GM12878 (cell line): ENCODE data around the gene SMIM14.

ENCODE experiments used
- EZH2 ChIP-seq: IDR thresholded peaks from 2 replicates; pipeline ENCODE4 v1.6.1; 2012; ENCODE audit warnings: low read depth, mild to moderate bottlenecking, control low read depth, inconsistent platforms, low read length, borderline replicate concordance; ENCODE audit not compliant: control insufficient read depth
- POLR2A ChIP-seq: IDR thresholded peaks from 2 replicates; pipeline ENCODE4 v1.6.1; 2011; ENCODE audit warnings: low read depth, mild to moderate bottlenecking, low read length
- SRF ChIP-seq, 2 experiments: IDR thresholded peaks; 2 replicates each; pipeline ENCODE4 v1.6.1; 2011; ENCODE audit warnings: low read depth in 2 of 2, low read length in 2 of 2, mild to moderate bottlenecking in 1 of 2, moderate library complexity in 1 of 2

DNA sequence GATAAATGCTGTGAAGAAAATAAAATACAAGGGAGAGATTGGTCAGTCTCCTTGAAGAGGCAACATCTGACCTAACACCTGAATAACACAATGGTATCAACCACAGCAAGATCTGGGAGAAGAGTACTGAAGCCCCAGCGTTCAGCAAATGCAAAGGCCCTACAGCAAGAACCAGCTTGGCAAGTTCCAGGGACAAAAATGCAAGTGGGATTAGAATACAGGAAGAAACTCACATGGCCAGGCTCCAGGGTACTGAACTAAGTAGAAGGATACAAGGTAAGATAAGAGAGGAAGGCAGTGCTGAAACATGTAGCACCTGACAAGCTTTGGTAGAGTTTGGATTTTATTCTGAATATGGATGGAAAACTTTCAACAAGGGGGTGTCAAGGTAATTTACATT is 3.6 kb downstream of the SMIM14 start:
- TF ChIP-seq SRF (IDR thresholded peaks at IDR 0.05; ENCODE audit: low read depth in 2 of 2, low read length in 2 of 2) = no peak
- no peak for TF ChIP-seq POLR2A
- TF ChIP-seq EZH2 = no peak
